Measurements from ENCODE around the gene FGFR3.
A peak's percentile ranks its signal among the peaks of the same experiment; 100 is the strongest.

The FGFR3 gene

GRCh38 chr4:1805493-1806222 is 12.6 kb downstream of the FGFR3 start:
- Mint-ChIP-seq H3K27ac (no peak overlapping the region), H3K27me3 (no peaks in the 10 kb centered on the region), H3K4me3 (no peak overlapping the region), H3K36me3 (ENCODE audit: low read depth) (no peaks in the 10 kb centered on the region), H3K9me3 (no peaks in the 10 kb centered on the region), H3K4me1 (ENCODE audit: low read depth) (no peaks in the 10 kb centered on the region)
- no peak for DNase-seq

DNA sequence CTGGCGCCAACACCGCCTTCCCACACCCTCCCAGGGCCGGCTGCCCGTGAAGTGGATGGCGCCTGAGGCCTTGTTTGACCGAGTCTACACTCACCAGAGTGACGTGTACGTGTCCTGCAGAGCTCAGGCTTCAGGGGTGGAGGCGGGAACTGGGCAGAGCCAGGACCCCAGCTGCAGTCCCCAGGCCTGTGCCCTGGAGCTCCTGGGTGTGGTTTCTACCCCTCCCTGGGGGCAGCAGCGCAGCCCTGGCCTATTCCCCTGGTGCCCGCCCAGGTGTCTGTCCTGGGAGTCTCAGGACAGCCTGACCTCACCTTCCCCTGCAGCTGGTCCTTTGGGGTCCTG is 13.1 kb downstream of the FGFR3 start:
- no peak overlapping the region for H3K27ac Mint-ChIP-seq
- no peaks in the 10 kb centered on the region for H3K27me3 Mint-ChIP-seq
- H3K4me3 Mint-ChIP-seq, result no peak overlapping the region
- no peaks in the 10 kb centered on the region for H3K4me1 Mint-ChIP-seq (ENCODE audit: low read depth)
- H3K9me3 Mint-ChIP-seq, result no peaks in the 10 kb centered on the region
- H3K36me3 Mint-ChIP-seq (ENCODE audit: low read depth), result no peaks in the 10 kb centered on the region
- DNase-seq, result no peak

DNA sequence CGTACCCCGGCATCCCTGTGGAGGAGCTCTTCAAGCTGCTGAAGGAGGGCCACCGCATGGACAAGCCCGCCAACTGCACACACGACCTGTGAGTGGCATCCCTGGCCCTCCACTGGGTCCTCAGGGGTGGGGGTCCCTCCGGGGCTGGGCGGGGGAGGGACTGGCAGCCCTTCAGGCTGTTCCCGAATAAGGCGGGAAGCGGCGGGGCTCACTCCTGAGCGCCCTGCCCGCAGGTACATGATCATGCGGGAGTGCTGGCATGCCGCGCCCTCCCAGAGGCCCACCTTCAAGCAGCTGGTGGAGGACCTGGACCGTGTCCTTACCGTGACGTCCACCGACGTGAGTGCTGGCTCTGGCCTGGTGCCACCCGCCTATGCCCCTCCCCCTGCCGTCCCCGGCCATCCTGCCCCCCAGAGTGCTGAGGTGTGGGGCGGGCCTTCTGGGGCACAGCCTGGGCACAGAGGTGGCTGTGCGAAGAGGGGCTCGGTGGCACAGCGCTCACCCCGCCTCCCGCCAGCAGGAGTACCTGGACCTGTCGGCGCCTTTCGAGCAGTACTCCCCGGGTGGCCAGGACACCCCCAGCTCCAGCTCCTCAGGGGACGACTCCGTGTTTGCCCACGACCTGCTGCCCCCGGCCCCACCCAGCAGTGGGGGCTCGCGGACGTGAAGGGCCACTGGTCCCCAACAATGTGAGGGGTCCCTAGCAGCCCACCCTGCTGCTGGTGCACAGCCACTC is 13.7 kb downstream of the FGFR3 start:
- H3K36me3 Mint-ChIP-seq (ENCODE audit: low read depth), result peaks cover 4% of the 10 kb centered on the region
- no peak for DNase-seq
- no peaks in the 10 kb centered on the region for H3K27me3 Mint-ChIP-seq
- no peak overlapping the region for H3K4me3 Mint-ChIP-seq
- no peaks in the 10 kb centered on the region for H3K9me3 Mint-ChIP-seq
- no peak overlapping the region for H3K27ac Mint-ChIP-seq
- H3K4me1 Mint-ChIP-seq (ENCODE audit: low read depth), result no peaks in the 10 kb centered on the region

GRCh38 chr4:1807332-1807777 is 14.3 kb downstream of the FGFR3 start:
- no peaks in the 10 kb centered on the region for H3K4me1 Mint-ChIP-seq (ENCODE audit: low read depth)
- H3K4me3 Mint-ChIP-seq, result no peak overlapping the region
- no peak overlapping the region for H3K27ac Mint-ChIP-seq
- no peaks in the 10 kb centered on the region for H3K27me3 Mint-ChIP-seq
- peaks cover 5% of the 10 kb centered on the region for H3K36me3 Mint-ChIP-seq (ENCODE audit: low read depth)
- no peaks in the 10 kb centered on the region for H3K9me3 Mint-ChIP-seq
- DNase-seq, result no peak

GRCh38 chr4:1808396-1808795 is 15.3 kb downstream of the FGFR3 start:
- Mint-ChIP-seq H3K9me3 (no peaks in the 10 kb centered on the region), H3K4me1 (ENCODE audit: low read depth) (no peaks in the 10 kb centered on the region), H3K27ac (no peak overlapping the region), H3K4me3 (no peak overlapping the region), H3K27me3 (no peaks in the 10 kb centered on the region), H3K36me3 (ENCODE audit: low read depth) (peaks cover 15% of the 10 kb centered on the region)
- DNase-seq, result no peak

DNA sequence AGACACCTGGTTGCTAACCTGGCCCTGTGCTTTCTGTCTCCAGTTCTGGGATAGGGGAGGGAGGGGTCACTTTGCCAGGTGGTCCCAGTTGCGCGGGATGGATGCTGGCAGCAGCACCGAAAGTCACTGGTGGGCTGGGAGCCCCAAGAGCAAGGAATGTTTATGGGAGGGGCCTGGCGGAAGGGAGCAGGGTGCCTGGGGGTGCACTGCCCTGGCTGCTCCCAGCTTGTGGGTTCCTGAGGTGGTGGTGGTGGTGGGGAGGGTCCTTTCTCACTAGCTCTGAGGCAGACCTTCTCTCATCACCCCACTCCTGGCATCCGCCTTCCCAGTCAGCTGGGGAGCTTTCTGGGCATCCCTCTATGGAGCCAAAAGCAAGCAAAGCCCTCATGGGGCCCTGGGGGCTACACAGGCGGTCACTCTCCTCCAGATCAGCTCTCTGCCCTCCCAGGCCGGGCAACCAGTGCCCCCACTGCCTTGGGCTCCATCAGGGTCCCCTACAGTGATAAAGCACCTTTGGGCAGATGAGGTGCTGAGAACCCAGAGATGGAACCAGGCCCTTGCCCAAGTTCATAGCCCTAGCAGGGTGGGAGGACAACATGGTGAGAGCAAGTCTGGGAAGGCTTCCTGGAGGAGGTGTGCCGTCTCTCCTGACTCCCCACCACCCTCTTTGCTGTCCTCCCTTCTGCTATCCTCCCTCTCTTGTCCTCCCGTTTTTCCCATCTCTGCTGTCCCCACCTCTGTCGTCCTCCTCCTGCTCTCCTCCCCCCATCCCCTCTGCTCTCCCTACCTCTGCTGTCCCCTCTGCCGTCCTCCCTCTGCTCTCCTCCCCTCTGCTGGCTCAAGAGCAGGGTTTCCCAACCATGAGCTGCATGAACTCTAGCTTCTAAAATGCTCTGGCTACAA is 16.0 kb downstream of the FGFR3 start:
- no peak overlapping the region for H3K27ac Mint-ChIP-seq
- no peaks in the 10 kb centered on the region for H3K9me3 Mint-ChIP-seq
- DNase-seq, result no peak
- H3K27me3 Mint-ChIP-seq, result no peaks in the 10 kb centered on the region
- H3K4me1 Mint-ChIP-seq (ENCODE audit: low read depth), result no peaks in the 10 kb centered on the region
- H3K36me3 Mint-ChIP-seq (ENCODE audit: low read depth), result peaks cover 22% of the 10 kb centered on the region
- H3K4me3 Mint-ChIP-seq, result no peak overlapping the region

DNA sequence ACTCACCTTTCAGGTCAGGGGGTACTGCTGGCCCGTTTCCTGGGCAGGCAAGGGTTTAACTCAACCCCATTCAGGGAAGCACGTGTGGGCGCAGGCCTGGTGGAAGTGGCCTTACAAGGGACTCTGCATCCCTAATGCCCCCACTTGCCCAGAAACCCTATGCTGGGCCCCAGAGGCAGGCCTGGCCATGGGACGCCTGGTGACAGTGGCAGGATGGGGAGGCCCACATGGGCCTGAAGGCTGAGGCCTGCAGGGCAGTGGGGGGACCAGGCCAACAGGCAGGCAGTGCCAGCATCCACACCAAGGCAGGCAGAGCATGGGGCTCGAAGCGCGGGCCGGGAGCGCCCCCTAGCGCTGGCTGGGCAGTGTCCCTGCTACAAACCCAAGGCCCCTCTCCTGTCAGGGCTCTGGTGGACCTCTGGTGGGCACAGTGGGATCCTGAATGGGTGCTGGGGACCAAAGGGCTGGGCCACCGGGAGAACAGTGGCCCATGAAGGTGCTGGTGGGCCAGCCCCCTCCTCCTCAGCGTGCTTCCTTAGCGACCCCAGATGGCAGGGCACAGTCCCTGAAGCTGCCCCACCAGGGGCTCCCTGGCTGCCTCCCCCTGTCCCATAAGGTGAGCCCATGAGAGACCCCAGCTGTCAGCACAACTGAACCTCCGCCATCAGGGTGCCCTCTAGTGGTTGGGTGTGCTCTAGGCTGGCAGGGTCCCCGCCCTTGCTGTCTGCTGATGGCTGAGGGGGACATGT is 16.8 kb downstream of the FGFR3 start:
- Mint-ChIP-seq H3K36me3 (ENCODE audit: low read depth) (peaks cover 30% of the 10 kb centered on the region), H3K27me3 (no peaks in the 10 kb centered on the region), H3K27ac (no peak overlapping the region), H3K4me1 (ENCODE audit: low read depth) (no peaks in the 10 kb centered on the region), H3K4me3 (no peak overlapping the region), H3K9me3 (no peaks in the 10 kb centered on the region)
- peak; percentile 82 for DNase-seq

- H3K4me1 Mint-ChIP-seq (ENCODE audit: low read depth), result no peaks in the 10 kb centered on the region
Measured at GRCh38 chr4:1810765-1811164, 17.7 kb downstream of the FGFR3 start.

DNA sequence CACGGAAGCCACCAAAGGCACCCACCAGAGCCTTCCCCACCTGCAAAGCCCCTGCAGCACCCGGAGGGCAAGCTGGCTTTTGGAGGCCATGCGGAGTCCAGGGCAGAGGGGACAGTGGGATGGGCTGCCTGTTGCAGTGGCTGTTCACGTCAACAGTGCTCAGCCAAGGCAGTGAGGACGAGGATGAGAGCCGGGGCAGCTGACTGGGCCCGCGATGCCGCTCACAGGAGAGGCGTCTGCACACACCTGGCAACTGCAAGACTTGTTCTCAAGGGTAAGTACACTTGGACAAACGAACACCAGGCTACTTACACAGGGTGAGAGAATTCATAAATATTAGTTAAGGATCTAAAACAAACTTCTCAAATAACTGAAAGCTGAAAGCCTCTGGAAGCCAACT is 19.6 kb downstream of the FGFR3 start:
- Mint-ChIP-seq H3K4me1 (ENCODE audit: low read depth) (no peaks in the 10 kb centered on the region), H3K27ac (no peak overlapping the region), H3K27me3 (no peaks in the 10 kb centered on the region), H3K36me3 (ENCODE audit: low read depth) (peaks cover 57% of the 10 kb centered on the region), H3K9me3 (no peaks in the 10 kb centered on the region), H3K4me3 (no peak overlapping the region)
- no peak for DNase-seq

More at GRCh38 chr4:1810765-1811164, 17.7 kb downstream of the FGFR3 start:
- peaks cover 37% of the 10 kb centered on the region for H3K36me3 Mint-ChIP-seq (ENCODE audit: low read depth)
- H3K9me3 Mint-ChIP-seq, result no peaks in the 10 kb centered on the region
- no peak for DNase-seq
- no peak overlapping the region for H3K4me3 Mint-ChIP-seq
- H3K27me3 Mint-ChIP-seq, result no peaks in the 10 kb centered on the region
- H3K27ac Mint-ChIP-seq, result no peak overlapping the region

GRCh38 chr4:1813231-1813630 is 20.1 kb downstream of the FGFR3 start:
- Mint-ChIP-seq H3K27me3 (no peaks in the 10 kb centered on the region), H3K27ac (peak overlapping the region; percentile 4), H3K9me3 (no peaks in the 10 kb centered on the region), H3K4me3 (no peak overlapping the region), H3K4me1 (ENCODE audit: low read depth) (no peaks in the 10 kb centered on the region), H3K36me3 (ENCODE audit: low read depth) (peaks cover 62% of the 10 kb centered on the region)
- DNase-seq, result no peak

GRCh38 chr4:1813915-1814314 is 20.8 kb downstream of the FGFR3 start:
- H3K4me3 Mint-ChIP-seq, result no peak overlapping the region
- peaks cover 69% of the 10 kb centered on the region for H3K36me3 Mint-ChIP-seq (ENCODE audit: low read depth)
- no peak overlapping the region for H3K27ac Mint-ChIP-seq

GRCh38 chr4:1814453-1814852 is 21.4 kb downstream of the FGFR3 start:
- Mint-ChIP-seq H3K27ac (no peak overlapping the region), H3K4me3 (no peak overlapping the region), H3K9me3 (no peaks in the 10 kb centered on the region), H3K4me1 (ENCODE audit: low read depth) (no peaks in the 10 kb centered on the region), H3K27me3 (no peaks in the 10 kb centered on the region), H3K36me3 (ENCODE audit: low read depth) (peaks cover 74% of the 10 kb centered on the region)
- DNase-seq, result no peak

More at GRCh38 chr4:1813915-1814314, 20.8 kb downstream of the FGFR3 start:
- DNase-seq, result no peak
- Mint-ChIP-seq H3K27me3 (no peaks in the 10 kb centered on the region), H3K9me3 (no peaks in the 10 kb centered on the region), H3K4me1 (ENCODE audit: low read depth) (no peaks in the 10 kb centered on the region)

DNA sequence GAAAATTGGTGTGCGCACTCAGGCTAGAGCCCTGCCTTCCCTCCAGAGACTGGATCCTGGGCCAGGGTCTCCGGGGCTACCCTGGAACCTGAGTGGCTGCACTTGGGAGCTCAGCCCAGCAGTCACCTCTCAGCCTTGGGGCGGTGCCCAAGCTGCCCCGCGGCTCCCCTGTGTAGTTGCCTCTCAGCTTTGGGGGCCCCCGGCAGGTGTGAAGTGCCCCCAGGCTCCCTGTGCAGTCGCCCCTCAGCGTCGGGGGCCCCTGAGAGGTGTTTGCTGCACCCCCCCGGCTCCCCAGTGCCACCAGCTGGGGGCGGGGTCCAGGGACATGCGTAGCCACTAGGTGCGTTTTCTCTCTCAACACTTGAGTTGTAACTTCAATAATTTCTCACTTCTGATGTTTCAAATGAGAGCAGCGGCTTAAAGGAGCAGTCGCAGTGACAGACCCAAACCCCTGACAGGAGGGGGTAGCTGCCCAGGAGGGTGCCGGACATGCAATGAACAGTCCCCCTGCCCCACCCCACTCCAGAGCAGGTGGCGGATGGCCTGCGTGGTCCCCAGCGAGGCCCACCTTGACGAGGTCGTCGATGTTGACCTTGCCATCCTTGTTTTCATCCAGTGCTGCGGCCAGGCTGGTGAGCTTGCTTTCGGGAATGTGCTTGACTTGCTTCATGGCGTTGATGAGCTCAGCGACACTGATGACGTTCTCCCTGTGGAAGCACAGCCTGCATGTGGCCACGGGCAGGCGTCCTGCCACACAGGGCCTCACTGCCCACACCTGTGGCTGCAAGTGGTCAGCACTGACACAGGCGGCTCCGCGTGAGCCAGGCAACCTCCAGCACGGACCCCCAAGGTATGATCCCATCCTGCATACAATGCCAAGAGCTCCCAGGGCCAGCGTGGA is 22.3 kb downstream of the FGFR3 start:
- Mint-ChIP-seq H3K27ac (no peak overlapping the region), H3K4me3 (no peak overlapping the region), H3K27me3 (no peaks in the 10 kb centered on the region), H3K4me1 (ENCODE audit: low read depth) (no peaks in the 10 kb centered on the region), H3K36me3 (ENCODE audit: low read depth) (peaks cover 83% of the 10 kb centered on the region), H3K9me3 (no peaks in the 10 kb centered on the region)
- no peak for DNase-seq
